Adipose tissue (tissue), 3 donors: ENCODE results near the gene OTOR. TPM values are rescaled to one million over a fixed set of nuclear protein-coding genes. Genes with fewer than 3 reads are reported as not detected.

Experiments
- H3K27ac ChIP-seq: one replicate; pipeline ENCODE4 v1.5.1; 2013; ENCODE audit warnings: low read depth, low read length
- WGBS, 3 donors: extraction: QIAGEN DNeasy Blood & Tissue Kit; methylation state at CpG; one replicate each; pipeline ENCODE4 v1.1.7; 2013; 5-methylcytosine and 5-hydroxymethylcytosine counted together
- polyA plus RNA-seq, 3 donors: library from polyadenylated mRNA; stranded (reverse); fragments of 200-250 nt; gene quantifications; one replicate each; pipeline ENCODE4 v1.2.3, GENCODE V29; 2013
- donor health status: healthy with polysubstance abuse.
- donor health status: Bipolar disorder and iron deficiency.
- donor health status: healthy.

The OTOR gene, protein sequence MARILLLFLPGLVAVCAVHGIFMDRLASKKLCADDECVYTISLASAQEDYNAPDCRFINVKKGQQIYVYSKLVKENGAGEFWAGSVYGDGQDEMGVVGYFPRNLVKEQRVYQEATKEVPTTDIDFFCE
- not detected for polyA plus RNA-seq

DNA sequence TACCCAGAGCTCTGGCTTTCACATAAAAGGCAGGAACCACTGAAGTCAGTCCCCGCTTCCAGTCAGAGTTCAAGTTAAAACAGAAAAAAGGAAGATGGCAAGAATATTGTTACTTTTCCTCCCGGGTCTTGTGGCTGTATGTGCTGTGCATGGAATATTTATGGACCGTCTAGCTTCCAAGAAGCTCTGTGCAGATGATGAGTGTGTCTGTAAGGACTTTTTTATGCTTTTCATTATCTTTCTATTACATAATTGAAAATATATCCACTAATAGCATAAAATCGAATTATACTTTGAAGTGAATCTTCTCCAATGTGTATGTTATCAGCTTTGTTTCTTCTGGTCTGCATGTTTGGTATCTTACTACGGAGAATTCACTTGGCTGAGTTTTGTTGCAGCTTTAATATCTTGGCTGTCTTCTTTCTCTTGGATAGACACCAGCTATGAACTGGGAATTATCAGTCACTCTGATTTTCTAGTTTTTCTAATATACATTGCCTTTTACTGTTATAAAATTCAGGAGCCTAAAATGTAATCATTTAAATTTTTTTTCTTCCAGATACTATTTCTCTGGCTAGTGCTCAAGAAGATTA lies at the start of gene OTOR:
TSS of gene OTOR (plus strand) at position 51 of the 593 bp plus-strand sequence. CDS start at position 95, 44 bp downstream.
- 56 to 66% (median 57%) methylated on average over 5 of the region's 5 CpGs for WGBS, 3 donors
- H3K27ac ChIP-seq, result no peak within 1 kb of the TSS

DNA sequence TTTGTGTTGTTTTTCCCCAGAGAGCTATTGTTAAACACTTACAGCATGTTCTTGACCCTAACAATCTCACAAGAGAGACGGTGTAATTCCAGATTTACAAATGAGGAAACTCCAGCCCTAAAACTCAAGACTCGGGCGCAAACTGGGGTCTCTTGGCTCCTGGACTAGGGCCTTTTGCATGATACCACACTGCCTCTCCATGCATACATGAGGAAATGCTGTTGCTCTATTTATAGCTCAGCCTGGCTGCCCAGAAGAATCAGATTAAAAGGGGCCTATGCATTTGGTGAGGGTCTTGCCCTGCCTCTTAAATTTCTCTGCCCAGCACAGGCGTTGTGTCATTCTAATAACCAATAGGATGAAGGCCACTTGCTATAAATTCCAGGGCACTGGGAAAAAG lies 48.9 kb upstream of the OTOR start:
- 64 to 74% (median 71%) methylated on average over 4 of the region's 4 CpGs for WGBS, 3 donors
- no peak overlapping the region for H3K27ac ChIP-seq

DNA sequence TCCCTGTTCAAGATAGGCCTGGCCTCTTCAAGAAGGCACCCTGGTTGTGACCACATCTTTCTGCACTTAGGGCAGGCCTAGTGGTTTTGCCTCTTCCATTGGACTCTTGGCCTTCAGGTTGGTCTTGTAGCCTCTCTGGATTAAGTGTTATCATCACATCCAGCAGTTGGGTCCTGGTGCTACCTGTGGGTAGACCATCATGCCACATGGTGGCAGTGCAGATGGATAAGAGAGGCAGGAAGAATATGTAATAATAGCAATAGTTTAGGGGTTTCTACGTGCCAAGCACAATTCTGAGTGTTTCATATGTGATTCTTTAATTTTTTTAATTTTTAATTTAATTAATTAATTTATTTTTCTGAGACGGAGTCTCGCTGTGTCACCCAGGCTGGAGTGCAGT lies 46.9 kb upstream of the OTOR start:
- no peak overlapping the region for H3K27ac ChIP-seq
- 52 to 78% (median 53%) methylated on average over 3 of the region's 3 CpGs for WGBS, 3 donors

DNA sequence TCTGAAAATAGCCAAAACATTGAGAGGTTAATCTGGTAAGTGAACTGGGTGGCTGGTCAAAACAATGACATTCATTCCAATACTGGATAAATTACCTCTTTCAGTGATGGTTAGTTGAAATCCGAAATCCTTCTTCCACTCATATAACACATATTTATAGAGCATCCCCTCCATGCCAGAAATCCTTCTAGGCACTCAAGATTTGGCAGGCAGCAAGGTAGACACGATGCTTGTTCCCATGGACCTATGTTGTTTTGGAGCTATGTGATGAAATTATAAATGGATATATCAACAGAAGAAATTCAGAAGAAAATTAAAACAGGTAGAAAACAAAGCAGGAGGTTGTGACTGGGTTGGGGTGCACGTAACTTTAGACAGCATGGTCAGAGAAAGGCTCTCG lies 44.6 kb upstream of the OTOR start:
- WGBS, 3 donors, result 83 to 87% (median 85%) methylated on average over 4 of the region's 4 CpGs
- no peak overlapping the region for H3K27ac ChIP-seq

DNA sequence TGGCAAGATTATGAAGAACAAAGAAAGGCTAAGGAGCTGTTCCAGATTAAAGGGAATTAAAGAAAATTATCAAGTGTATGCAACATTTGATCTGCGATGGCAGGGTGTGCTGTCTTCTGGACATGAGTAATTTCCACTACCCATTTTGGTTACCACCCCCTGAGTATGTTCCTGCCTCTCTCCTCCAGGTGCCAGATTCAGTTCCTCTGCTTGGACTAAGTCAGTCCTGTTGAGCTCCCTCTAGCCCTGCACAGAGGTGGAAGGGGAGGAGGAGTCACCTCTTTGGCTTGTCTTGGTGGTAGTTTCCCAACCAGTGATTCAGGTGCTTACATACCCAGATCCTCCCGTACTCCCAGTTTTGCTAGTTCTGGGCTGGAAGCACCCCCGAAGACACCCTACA lies 40.5 kb upstream of the OTOR start:
- no peak overlapping the region for H3K27ac ChIP-seq
- 81 to 92% (median 89%) methylated on average over 3 of the region's 3 CpGs for WGBS, 3 donors

DNA sequence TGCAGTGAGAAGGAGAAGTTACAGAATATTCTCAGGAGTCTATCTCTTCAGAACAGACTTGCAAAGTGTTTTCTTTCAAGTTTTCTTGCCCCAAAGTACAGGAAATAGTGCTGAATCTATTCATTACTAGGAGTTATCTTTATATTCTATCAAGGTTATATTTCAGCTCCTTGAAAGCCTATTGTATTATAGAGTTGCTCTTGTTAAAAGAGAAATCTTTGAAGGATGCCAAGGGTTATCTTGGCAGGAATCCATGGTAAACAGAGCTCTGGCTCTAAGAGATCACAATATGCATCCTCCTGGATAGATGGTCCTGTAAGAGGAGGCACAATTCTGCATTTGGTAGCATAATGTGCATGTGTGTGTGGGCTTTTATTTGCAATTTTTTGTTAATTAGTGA lies 39.6 kb upstream of the OTOR start:
- no peak overlapping the region for H3K27ac ChIP-seq

DNA sequence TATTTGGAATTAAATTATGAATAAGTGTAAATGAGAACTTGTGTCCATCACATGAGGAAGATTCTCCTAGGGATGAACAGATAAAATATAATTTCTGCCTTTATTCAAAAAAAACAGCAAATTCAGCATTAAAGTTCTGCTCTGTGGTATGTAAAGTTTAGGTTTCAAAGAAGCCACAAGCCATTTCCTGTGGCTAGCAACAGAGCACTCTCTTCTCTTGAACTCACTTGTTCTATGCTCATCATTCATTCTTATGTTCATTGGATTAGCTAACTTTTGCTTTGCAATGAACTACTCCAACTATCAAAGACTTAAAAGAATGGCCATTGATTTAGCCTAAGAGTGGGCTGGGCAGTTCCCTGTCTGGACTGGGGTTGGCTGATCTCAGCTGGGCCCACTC lies 39.1 kb upstream of the OTOR start:
- H3K27ac ChIP-seq, result no peak overlapping the region

DNA sequence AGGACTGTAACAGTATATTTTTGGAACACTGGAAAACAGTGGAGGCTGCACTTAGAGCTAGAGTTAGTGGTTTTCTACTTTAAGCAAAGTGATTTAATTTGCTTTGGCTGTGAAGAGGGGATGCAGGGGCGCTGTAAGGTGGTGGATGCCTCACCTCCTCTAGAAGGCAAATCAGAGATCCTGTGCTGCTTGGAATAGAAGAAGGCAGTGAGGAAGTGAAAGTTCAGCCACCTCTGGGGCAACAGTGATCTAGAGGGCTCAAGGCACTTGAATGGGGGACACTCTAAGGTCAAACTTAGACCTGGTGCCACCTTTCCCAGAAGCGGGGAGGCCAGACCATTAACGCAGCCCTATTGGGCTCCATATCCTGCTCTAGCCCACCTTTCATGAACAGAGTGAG lies 37.4 kb upstream of the OTOR start:
- WGBS, 3 donors, result 90 to 93% (median 93%) methylated on average over 3 of the region's 3 CpGs
- no peak overlapping the region for H3K27ac ChIP-seq

DNA sequence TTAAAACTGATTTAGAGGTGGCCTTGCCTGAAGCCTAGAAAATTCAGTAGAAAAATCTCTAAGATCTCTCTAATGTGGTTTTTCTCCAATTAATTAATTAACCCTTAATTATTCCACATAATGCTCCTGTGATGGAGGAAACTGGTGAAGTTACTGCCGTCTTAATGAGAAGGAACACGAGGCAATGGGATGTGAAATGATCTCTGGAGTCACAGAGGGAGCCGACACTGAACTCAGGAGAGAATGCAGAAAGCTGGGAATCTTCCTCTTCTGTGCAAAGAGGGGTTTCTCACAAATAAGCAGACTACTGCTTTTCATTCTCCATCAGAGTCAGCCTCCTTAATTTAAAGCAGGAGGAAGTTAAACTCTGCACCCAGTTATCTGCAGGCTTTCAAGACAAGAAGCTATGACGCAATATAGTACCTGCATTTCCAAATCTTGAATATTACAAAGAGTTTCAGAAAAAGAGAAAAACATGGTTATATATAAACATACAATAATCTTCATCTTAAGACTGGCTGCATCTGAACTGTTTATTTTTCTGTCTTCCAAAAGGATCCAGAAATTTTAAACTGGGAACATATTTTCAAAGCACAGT lies 36.4 kb upstream of the OTOR start:
- 66 to 72% (median 71%) methylated on average over 4 of the region's 4 CpGs for WGBS, 3 donors
- H3K27ac ChIP-seq, result no peak overlapping the region

DNA sequence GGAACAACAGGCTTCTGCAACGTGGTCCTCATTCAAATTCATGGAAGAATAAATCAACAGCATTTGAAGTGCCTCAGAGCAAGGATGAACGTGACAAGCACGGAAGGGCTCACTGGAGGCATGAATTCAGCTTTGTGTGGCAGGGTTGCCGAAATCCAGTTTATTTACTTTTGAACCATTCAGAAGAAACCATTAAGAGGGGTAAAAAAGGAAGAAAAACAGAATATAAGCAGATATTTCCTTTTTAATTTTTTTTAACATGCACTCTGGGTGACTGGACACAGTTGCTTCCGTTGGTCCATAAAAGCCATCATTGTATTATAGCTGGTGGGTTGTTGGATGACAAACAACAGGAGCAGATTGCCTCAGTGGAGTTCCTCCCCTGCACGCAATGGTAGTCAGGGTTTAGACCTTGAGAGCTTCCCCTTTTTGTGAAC lies 35.6 kb upstream of the OTOR start:
- no peak overlapping the region for H3K27ac ChIP-seq
- 49 to 55% (median 54%) methylated on average over 6 of the region's 6 CpGs for WGBS, 3 donors

DNA sequence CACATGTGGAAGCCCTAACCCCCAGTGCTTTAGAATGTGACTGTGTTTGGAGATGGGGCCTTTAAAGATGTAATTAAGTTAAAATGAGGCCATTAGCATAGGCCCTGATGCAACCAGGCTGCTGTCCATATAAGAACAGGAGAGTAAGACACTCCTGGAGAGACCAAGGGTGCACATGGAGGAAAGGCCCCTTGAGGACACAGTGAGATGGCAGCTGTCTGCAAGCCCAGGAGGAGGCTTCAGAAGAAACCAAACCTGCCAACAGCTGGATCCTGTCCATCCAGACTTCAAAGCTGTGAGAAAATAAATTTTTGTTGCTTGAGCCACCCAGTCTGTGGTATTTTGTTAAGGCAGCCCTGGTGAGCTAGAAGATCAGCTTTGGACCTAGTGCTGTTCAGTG lies 35.1 kb upstream of the OTOR start:
- H3K27ac ChIP-seq, result no peak overlapping the region

DNA sequence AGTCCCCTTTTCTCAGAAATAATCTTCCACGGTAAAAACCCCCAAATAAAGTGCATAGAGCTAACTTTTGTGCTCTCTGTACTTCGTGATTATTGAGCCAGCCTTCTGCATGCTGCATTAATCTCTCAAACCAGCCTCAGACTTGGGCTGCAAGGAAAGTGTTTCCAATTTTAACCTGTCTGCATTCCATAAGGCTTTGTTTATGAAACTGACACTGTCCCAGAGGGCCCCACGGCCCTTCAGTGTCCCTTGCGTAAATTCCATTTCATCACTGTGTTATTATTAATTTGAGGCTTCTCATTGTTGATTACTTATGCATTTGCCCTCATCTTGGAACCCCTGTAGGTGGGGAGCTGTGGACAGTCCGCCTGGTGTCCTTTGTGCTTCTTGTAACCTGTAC lies 33.9 kb upstream of the OTOR start:
- H3K27ac ChIP-seq, result no peak overlapping the region
- WGBS, 3 donors, result 63 to 68% (median 68%) methylated on average over 5 of the region's 5 CpGs

DNA sequence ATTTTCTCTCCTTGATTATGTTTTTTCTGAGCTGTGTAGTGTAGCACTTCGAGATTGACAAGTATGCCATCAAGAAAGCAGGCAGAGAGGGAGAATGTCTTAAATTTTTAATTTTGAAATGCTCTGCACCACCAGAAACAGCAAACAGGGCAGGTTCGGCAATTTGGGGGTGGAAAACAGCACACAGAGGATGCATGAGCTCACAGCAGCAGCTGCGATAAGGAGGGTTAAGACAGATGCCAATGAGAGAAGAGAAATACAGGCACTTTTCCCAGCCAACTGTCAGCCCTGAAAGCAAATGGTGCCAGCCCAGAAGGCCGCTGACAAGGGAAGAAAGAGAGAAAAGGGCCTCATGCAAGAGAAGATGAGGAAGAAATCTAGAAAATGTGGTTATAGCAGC lies 33.4 kb upstream of the OTOR start:
- WGBS, 3 donors, result 63 to 69% (median 63%) methylated on average over 4 of the region's 4 CpGs
- no peak overlapping the region for H3K27ac ChIP-seq

DNA sequence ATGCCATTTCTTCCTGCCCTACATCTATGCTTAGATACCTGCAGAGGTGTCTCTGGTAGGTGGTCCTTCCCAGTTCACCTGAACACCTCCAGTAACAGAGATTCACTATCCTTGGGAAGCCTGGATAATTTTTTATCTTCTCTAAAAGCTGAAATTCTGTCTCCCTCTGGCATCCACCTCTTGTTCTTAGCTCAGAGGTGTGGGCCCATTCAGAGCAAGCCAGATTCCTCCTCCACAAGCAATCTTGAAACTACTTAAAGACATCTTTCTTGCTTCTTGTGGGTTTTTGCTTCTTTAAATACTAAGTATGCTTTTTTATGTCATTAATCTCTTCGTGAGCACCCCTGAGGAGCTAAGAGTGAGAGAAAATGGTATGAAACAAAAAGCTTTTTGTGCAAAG lies 28.7 kb upstream of the OTOR start:
- no peak overlapping the region for H3K27ac ChIP-seq
- 66 to 80% (median 71%) methylated on average over 1 of the region's 1 CpG for WGBS, 3 donors

DNA sequence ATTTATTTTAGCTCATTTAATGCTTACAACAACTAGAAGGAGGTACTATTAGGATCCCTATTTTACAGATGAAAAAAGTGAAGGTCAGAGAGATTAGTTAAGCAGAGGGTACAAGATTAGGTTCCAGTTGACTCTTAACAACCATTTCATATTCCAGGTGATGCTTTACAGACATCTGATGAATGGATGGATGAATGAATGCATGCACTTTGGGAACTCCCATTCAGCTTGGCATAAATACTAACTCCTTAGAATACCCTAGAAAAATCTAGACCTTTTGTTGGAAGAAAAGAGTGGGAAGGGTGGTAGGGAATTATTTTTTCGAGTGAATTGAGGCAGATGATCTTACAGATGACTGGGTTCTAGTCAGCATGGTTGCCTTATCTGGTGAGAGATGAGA lies 19.1 kb upstream of the OTOR start:
- WGBS, 3 donors, result 87 to 97% (median 88%) methylated on average over 1 of the region's 1 CpG
- no peak overlapping the region for H3K27ac ChIP-seq

DNA sequence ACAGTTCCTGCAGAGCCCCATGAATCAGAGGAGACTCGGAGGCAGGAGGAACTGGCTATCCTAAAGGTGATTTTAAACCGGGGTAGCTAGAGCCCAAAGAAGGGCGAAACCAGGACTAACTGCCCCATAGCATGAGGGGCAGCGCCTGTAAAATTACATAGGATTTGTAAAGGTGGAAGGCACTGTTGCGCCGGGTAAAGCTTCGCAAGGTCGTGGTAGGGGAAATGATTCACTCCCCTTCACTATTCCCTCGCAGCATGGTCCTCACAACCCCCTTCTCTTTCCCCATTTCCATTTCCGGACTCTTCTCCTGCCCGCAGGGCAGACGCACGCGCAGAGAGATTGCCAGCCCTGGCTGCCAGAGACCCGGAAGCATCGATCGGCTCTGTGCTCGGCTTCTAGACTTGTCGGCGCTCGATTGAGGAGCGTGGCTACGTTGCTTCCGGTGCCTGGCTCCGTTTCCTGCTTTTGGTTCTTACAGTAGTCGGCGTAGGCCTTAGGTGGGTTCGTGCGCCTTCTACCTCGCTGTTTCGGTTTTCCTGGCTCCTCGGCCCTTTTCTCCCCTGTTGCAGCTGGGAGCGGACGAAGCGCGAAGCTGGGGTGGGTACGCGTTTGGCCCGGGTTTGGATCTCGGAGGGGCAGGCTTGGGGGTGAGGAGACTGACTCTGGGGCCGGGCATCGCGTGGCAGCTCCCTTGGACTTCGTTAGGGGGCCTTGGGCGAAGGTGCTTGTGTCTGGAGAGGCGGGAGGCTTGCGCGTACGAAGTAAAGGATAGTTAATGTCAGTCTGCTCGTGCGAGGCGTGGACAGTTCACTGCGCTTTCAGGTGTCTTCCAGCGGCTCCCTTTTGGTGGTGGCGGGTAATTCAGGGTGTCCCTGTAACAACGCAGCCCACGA lies 18.3 kb upstream of the OTOR start, which contains the start of gene SNRPB2:
TSS of gene SNRPB2 (plus strand) at position 462 of the 896 bp plus-strand sequence. CDS start 1,677 bp downstream, outside the sequence.
- H3K27ac ChIP-seq, result peak within 1 kb of the TSS; percentile 43
- 4% methylated on average over 57 of the region's 57 CpGs for WGBS, 3 donors

DNA sequence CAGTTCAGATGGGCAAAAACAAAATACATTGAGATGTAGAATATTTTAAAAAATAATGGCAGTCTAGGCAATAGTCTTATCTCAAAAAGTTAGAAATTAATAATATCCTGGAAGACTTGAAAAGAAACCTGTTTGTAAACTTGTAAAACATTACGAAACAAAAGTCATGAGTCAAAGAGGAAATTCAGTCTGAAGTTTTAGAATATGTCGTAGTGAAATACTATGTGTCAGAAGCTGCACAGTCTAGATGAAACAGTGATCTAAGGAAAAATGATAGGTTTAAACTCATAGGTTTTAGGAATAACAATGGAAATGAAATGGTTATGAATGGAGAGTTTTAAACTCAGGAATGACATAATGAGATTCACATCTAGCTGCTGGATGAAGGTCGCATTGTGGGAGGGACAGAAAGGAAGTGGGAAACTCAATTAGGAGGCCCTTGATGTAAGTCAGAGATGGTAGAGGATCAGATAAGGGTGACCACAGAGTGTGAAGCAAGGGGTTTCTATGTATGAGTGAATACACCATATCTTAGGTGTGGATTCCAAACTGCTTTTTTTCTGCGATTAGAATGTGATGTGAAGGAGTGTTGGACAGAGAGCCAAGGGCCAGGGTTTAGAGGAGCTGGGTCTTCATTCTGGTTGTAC lies 15.5 kb upstream of the OTOR start:
- WGBS, 3 donors, result 62 to 90% (median 77%) methylated on average over 4 of the region's 4 CpGs
- H3K27ac ChIP-seq, result no peak overlapping the region

DNA sequence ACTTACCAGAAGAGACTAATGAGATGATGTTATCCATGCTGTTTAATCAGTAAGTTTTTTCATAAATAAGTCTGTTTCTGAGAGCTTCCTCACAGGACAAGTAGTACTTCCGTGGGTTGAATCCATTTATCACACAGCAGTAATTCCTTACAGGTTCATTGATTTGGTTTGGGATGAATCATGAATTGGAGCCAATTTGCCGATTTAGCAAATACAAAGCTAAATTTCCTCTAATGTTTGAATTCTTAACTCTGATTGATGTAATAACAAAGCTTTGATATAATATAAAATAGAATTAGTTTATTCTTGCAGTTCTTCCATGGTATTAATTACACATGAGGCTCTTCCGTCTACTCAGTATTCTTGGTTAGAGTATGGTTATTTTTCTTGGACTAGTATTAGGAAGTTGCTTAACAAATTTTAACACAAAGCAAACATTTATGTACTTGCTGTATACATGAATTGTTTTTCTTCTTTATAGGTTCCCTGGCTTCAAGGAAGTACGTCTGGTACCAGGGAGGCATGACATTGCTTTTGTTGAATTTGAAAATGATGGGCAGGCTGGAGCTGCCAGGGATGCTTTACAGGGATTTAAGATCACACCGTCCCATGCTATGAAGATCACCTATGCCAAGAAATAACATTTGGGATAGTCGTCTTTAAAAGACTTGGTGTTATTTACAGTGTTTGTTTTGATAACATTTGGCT lies 7.6 kb upstream of the OTOR start:
- 84 to 92% (median 89%) methylated on average over 6 of the region's 6 CpGs for WGBS, 3 donors
- no peak overlapping the region for H3K27ac ChIP-seq
